ENCODE data around the gene TMEM181.
"Not testable (repeated sequence)": the region's sequence is repeated elsewhere in the genome, so short reads cannot be mapped to it uniquely, and the experiment has no call there.

TMEM181 gene

GRCh38 chr6:158667360-158667981 is 107.6 kb downstream of the TMEM181 start:
- DNase-seq (ENCODE audit: low read depth), result no peak
- H3K4me3 ChIP-seq (ENCODE audit: control insufficient read depth, low read depth, low read length), result no peak overlapping the region
- no peak for TF ChIP-seq CTCF (IDR thresholded peaks at IDR 0.05; ENCODE audit: control insufficient read depth, insufficient read depth, low read depth, low read length, missing control alignments)

- no peak overlapping the region for H3K4me3 ChIP-seq (ENCODE audit: control insufficient read depth, low read depth, low read length)
- TF ChIP-seq CTCF (IDR thresholded peaks at IDR 0.05; ENCODE audit: control insufficient read depth, insufficient read depth, low read depth, low read length, missing control alignments), result no peak
- no peak for DNase-seq (ENCODE audit: low read depth)
Observed at GRCh38 chr6:158668707-158669103, 108.8 kb downstream of the TMEM181 start.

- H3K4me3 ChIP-seq (ENCODE audit: control insufficient read depth, low read depth, low read length), result no peak overlapping the region
- DNase-seq (ENCODE audit: low read depth), result no peak
- TF ChIP-seq CTCF (IDR thresholded peaks at IDR 0.05; ENCODE audit: control insufficient read depth, insufficient read depth, low read depth, low read length, missing control alignments), result no peak
Observed at GRCh38 chr6:158669145-158670035, 109.5 kb downstream of the TMEM181 start.

GRCh38 chr6:158672119-158672518 is 112.2 kb downstream of the TMEM181 start:
- not testable (repeated sequence) for H3K4me3 ChIP-seq (ENCODE audit: control insufficient read depth, low read depth, low read length); DNase-seq (ENCODE audit: low read depth)

- TF ChIP-seq CTCF (IDR thresholded peaks at IDR 0.05; ENCODE audit: control insufficient read depth, insufficient read depth, low read depth, low read length, missing control alignments), result no peak
- no peak for DNase-seq (ENCODE audit: low read depth)
- H3K4me3 ChIP-seq (ENCODE audit: control insufficient read depth, low read depth, low read length), result no peak overlapping the region
Observed at GRCh38 chr6:158672726-158673125, 112.8 kb downstream of the TMEM181 start.

GRCh38 chr6:158674342-158675131 is 114.6 kb downstream of the TMEM181 start:
- no peak for TF ChIP-seq CTCF (IDR thresholded peaks at IDR 0.05; ENCODE audit: control insufficient read depth, insufficient read depth, low read depth, low read length, missing control alignments)
- H3K4me3 ChIP-seq (ENCODE audit: control insufficient read depth, low read depth, low read length), result no peak overlapping the region
- no peak for DNase-seq (ENCODE audit: low read depth)

GRCh38 chr6:158677094-158677493 is 117.2 kb downstream of the TMEM181 start:
- H3K4me3 ChIP-seq (ENCODE audit: control insufficient read depth, low read depth, low read length); DNase-seq (ENCODE audit: low read depth): not testable (repeated sequence)
